K562 (cell line): ENCODE results near the gene PCDHGA8. TPM values are rescaled to one million over a fixed set of nuclear protein-coding genes. Genes with fewer than 3 reads are reported as not detected.

ENCODE experiments used
- FIP1L1 ChIP-seq: fragments of 200-400 bp; formaldehyde crosslinking; IDR thresholded peaks from 2 replicates; pipeline ENCODE4 v1.6.1; 2018; ENCODE audit warnings: mild to moderate bottlenecking, low read depth, low read length; ENCODE audit not compliant: poor library complexity, severe bottlenecking
- RB1 ChIP-seq: fragments of 450-650 bp; IDR thresholded peaks from 2 replicates; pipeline ENCODE4 v1.6.1; 2017; ENCODE audit warnings: low read depth, mild to moderate bottlenecking
- SMC3 ChIP-seq: conservative IDR thresholded peaks from 2 replicates; pipeline ENCODE4 v1.6.1; 2011; ENCODE audit warnings: low read depth, low read length, improper control_type of control experiment; ENCODE audit not compliant: insufficient read depth
- SPI1 ChIP-seq: IDR thresholded peaks from 2 replicates; pipeline ENCODE4 v1.6.1; 2011; ENCODE audit warnings: low read depth, low read length, control low read depth, borderline replicate concordance
- polyA plus RNA-seq, 8 experiments: library from polyadenylated mRNA; depleted of rRNA in 4 of 8; stranded (reverse) in 5 of 8; unstranded in 3 of 8; fragments of >200 nt; fragmentation: Nextera tagmentation in 2 of 8; fragmentation: Illumina TruSeq in 1 of 8; extraction: Ambion mirVana in 2 of 8; extraction: Trizol in 1 of 8; gene quantifications; 2 replicates each; pipeline versions ENCODE4 v1.2.1 to v1.2.3, GENCODE V29; 2011 to 2014; ENCODE audit warnings: inconsistent platforms in 1 of 8, missing spikeins in 1 of 8
- total RNA-seq, 7 experiments: library from RNA; depleted of rRNA in 6 of 7; stranded (reverse); fragments of >200 nt in 6 of 7; fragmentation: Illumina TruSeq in 2 of 7; extraction: Trizol in 2 of 7; gene quantifications; 2 replicates each; pipeline versions ENCODE4 v1.2.1 to v1.2.3, GENCODE V29; 2011 to 2021; ENCODE audit warnings: low replicate concordance in 1 of 7
- TF ChIP-seq, protein P1 (sequence below): sonication (generic); formaldehyde crosslinking; IDR thresholded peaks from 2 replicates; pipeline ENCODE4 v1.8.1; 2023; ENCODE audit warnings: mild to moderate bottlenecking, missing genetic modification reagents
- TF ChIP-seq, protein P2 (sequence below): fragments of 450-650 bp; IDR thresholded peaks from one replicate; pipeline ENCODE4 v1.6.1; 2018; ENCODE audit warnings: mild to moderate bottlenecking, moderate library complexity; ENCODE audit not compliant: partially characterized antibody
- TF ChIP-seq, protein P3 (sequence below), 3 experiments: IDR thresholded peaks in 2 of 3; conservative IDR thresholded peaks in 1 of 3; 2 replicates each; pipeline ENCODE4 v1.5.1; 2011 to 2012; ENCODE audit warnings: low read length in 3 of 3, mild to moderate bottlenecking in 3 of 3, control low read depth in 2 of 3, improper control_type of control experiment in 1 of 3, inconsistent platforms in 1 of 3, low read depth in 1 of 3, mixed read lengths in 1 of 3, moderate library complexity in 1 of 3; ENCODE audit not compliant: insufficient read depth in 2 of 3

PCDHGA8 gene
- total and polyA plus RNA-seq, 9 of the 15 experiments (the other 6 are each of a cell fraction or from before 2014, with no cell fraction given) = 0.04 to 0.11 (median 0.07) TPM; not detected in 2

DNA sequence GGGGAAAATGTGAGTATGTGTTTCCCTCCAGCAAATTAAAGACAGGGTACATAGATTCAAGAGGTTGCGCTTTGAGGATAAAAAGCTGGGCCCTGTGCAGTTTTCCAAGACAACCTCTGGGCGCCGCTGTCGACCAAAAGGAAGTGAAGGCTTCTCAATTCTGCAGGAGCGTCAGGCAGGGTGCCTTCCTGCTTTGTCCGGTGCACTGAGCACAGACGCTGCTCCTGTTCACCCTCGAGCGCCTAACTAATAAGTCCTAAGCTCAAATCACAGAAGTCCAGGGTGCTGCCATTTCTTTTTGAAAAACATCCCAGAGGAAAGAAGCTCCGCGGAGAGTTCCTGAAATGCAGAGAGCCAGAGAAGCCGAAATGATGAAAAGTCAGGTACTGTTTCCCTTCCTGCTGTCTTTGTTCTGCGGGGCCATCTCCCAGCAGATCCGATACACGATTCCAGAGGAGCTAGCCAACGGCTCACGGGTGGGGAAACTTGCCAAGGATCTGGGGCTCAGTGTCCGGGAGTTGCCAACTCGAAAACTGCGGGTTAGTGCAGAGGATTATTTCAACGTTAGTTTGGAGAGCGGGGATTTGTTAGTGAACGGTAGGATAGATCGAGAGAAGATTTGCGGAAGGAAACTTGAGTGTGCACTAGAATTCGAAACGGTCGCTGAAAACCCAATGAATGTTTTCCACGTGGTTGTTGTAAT lies 42.4 kb upstream of the PCDHGA8 start, which contains the start of gene PCDHGB1 (continued):
- TF ChIP-seq, protein P1, sequence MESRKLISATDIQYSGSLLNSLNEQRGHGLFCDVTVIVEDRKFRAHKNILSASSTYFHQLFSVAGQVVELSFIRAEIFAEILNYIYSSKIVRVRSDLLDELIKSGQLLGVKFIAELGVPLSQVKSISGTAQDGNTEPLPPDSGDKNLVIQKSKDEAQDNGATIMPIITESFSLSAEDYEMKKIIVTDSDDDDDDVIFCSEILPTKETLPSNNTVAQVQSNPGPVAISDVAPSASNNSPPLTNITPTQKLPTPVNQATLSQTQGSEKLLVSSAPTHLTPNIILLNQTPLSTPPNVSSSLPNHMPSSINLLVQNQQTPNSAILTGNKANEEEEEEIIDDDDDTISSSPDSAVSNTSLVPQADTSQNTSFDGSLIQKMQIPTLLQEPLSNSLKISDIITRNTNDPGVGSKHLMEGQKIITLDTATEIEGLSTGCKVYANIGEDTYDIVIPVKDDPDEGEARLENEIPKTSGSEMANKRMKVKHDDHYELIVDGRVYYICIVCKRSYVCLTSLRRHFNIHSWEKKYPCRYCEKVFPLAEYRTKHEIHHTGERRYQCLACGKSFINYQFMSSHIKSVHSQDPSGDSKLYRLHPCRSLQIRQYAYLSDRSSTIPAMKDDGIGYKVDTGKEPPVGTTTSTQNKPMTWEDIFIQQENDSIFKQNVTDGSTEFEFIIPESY (CRISPR knock-in tag) = no peak
- TF ChIP-seq FIP1L1 (no peak), SPI1 (peak; percentile 37; the same call in 1 of the 2 replicates), SMC3 (0 out of 2 replicates have a peak, but pooled peaks have one; percentile 15), RB1 (0 out of 2 replicates have a peak, but pooled peaks have one; percentile 11)
- TF ChIP-seq, protein P2, sequence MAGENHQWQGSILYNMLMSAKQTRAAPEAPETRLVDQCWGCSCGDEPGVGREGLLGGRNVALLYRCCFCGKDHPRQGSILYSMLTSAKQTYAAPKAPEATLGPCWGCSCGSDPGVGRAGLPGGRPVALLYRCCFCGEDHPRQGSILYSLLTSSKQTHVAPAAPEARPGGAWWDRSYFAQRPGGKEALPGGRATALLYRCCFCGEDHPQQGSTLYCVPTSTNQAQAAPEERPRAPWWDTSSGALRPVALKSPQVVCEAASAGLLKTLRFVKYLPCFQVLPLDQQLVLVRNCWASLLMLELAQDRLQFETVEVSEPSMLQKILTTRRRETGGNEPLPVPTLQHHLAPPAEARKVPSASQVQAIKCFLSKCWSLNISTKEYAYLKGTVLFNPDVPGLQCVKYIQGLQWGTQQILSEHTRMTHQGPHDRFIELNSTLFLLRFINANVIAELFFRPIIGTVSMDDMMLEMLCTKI = no peak
- TF ChIP-seq, protein P3, sequence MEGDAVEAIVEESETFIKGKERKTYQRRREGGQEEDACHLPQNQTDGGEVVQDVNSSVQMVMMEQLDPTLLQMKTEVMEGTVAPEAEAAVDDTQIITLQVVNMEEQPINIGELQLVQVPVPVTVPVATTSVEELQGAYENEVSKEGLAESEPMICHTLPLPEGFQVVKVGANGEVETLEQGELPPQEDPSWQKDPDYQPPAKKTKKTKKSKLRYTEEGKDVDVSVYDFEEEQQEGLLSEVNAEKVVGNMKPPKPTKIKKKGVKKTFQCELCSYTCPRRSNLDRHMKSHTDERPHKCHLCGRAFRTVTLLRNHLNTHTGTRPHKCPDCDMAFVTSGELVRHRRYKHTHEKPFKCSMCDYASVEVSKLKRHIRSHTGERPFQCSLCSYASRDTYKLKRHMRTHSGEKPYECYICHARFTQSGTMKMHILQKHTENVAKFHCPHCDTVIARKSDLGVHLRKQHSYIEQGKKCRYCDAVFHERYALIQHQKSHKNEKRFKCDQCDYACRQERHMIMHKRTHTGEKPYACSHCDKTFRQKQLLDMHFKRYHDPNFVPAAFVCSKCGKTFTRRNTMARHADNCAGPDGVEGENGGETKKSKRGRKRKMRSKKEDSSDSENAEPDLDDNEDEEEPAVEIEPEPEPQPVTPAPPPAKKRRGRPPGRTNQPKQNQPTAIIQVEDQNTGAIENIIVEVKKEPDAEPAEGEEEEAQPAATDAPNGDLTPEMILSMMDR (IDR thresholded peaks at IDR 0.05 in 2 of 3, conservative IDR thresholded peaks at IDR 0.05 in 1 of 3; ENCODE audit: insufficient read depth in 2 of 3, low read depth in 1 of 3, low read length in 3 of 3) = peak; percentile 73 to 84 (median 81)
- TF ChIP-seq, all 486 proteins: peak for 12
